GM08714 (cell line): ENCODE data around the gene ZNHIT6.

Experiments
- H3K4me3 ChIP-seq: fragments of 200-500 bp; sonication (Bioruptor generic); 2 replicates; pipeline ENCODE4 v1.5.1; 2014; ENCODE audit warnings: mild to moderate bottlenecking, low read length, inconsistent platforms
- ZNF274 ChIP-seq: IDR thresholded peaks from 2 replicates; pipeline ENCODE4 v1.6.1; 2012; ENCODE audit warnings: mild to moderate bottlenecking, low read depth, low read length

The ZNHIT6 gene

DNA sequence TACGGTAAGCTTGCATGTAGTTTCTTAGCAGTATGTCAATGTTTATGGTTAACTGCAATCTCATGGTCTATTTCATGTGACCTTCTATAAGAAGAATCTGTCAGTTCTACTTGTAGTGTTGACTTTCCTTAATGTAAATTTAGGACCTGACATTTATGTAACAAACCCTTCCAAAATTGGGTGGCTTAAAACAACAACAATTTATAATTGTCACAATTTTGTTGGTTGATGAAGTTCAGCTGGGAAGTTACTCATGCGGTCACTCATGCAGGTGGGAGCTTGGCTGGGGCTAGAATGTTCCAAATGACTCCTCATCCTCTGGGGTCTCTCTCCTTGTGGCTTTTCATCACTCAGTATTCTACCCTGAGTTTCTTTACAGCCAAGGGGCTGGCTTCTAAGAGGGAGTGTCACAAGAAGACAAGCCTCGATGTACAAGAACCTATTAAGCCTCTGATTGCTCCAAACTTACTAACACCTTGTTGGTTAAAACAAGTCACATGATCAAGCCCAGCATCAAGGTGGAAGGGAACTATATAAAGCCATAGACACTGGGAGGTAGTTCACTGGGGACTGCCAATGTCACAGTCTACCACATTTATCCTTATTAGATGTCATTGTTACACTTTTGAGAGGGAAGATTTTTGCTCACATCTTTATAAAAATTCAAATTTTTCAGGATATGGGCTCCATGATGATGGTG lies 103.8 kb downstream of the ZNHIT6 start:
- TF ChIP-seq ZNF274, result no peak
- H3K4me3 ChIP-seq, result no peak overlapping the region

DNA sequence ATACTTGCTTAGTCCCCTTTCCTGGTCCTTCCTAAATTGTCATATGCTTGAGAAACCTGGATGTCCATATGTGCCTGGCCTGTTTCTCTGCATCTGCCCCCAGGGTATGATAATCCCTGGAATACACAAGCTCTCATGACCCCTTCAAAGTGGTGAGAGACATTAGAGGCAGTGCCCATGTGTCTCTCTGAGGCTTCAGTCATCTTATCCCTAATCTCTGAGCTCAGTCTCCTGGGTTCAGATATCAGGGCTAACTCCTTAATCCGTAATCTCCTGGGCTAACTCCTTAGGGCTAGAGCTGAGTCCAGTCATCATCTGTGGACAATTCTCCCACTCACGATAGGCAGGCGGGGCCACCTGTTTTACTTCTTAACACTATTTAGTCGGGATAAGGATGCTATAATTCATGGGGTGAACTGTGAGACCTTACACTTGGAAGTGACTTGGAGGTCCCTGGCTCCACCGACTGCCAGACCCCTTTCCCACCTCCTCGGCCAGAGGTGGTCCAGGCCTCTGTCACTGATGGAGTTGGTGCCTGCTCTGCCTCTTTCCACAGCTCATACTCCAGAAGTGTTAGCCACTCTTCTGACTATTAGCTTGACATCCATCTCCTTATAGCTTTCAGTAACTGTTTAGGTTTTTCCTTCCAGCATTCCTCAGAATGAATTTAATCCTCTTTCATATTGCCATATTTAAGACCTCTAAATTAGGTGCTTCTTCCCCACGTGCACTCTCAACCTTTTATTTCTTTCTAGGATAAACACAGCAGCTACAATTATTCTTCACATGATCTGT lies 105.0 kb downstream of the ZNHIT6 start:
- H3K4me3 ChIP-seq, result no peak overlapping the region
- no peak for TF ChIP-seq ZNF274

DNA sequence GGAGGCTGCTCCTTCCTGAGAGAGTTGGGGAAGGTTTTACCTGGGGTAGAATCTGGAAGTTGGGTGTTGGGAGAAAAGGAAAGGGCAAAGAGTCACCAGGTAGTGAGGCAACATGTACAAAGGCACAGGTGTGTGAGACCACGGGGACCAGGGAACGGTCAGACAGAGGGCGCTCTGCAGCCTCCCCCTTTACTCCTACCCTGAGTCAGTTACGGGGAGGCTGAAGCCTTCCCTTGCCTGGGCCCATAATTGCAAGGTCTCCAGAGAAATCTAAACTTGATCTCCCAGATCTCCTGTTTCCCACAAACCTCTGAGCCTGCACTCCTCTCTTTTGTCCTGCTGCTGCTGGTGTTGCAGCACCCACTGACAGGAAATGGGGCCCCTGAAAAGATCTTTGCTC lies 105.7 kb downstream of the ZNHIT6 start:
- no peak for TF ChIP-seq ZNF274
- H3K4me3 ChIP-seq, result no peak overlapping the region

DNA sequence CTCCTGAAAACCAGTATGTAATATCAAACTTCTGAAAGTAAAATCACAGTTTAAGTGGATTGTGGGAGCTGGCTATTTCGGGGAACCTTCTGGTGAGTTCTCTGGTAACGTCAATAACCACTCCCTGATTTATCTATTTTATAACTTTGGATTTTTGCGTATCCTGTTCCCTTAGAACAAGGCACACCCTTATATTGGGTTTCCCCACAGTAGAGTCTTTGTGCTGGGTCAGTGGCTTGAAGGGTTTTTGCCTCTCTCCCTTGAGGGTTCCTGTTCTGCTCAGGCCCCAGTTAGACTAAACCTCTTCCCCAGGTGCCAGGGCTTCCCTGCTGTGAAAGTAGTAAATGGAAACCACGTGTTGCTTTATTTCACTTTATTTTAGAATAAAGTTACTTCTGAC lies 106.3 kb downstream of the ZNHIT6 start:
- TF ChIP-seq ZNF274, result no peak
- no peak overlapping the region for H3K4me3 ChIP-seq

DNA sequence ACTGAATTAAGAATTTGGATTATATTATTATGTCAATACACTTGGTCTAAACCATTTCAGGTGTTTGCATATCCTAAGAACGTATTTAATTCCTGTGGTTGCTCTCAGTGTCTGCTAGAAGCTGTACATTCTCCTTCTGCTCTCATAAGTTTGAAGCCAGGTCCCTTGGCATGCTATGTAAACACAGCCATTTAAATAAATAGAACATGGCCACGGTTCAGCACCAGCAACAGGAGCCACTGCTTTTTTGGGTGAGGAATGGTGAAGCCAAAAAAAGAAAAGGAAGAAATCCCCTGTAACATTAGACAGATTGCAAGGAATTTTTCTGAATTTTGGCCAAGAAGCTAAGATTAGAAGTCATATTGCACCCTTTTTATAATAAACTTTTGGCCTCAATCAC lies 108.6 kb downstream of the ZNHIT6 start:
- no peak overlapping the region for H3K4me3 ChIP-seq
- TF ChIP-seq ZNF274, result no peak
